Measurements from ENCODE around the gene JPT2. TPM values are rescaled to one million over a fixed set of nuclear protein-coding genes. Genes with fewer than 3 reads are reported as not detected.

JPT2 gene
- total RNA-seq, 4 donors from 2014 or later: 22.7 to 28.5 (median 23.8) TPM

DNA sequence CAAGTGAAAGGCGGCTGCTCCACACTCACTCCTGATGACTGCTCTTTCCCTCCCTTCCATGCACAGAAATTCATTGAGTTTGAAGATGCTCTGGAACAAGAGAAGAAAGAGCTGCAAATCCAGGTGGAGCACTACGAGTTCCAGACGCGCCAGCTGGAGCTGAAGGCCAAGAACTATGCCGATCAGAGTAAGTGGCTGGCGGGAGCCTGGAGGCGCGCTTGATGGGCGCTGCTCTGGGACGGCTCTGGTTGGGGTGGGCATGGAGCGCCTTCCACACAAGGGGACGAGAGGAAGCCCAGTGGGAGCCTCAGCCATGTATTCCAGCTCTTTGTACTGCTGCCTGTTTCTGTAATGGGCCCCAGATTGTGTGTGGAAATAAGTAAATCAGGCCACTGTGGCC, 46.4 kb downstream of the JPT2 start:
- DNase-seq (ENCODE audit: low spot score): no peak
- ATAC-seq (ENCODE audit: low FRiP score): no peak
- no peak for TF ChIP-seq CTCF (IDR thresholded peaks at IDR 0.05)

DNA sequence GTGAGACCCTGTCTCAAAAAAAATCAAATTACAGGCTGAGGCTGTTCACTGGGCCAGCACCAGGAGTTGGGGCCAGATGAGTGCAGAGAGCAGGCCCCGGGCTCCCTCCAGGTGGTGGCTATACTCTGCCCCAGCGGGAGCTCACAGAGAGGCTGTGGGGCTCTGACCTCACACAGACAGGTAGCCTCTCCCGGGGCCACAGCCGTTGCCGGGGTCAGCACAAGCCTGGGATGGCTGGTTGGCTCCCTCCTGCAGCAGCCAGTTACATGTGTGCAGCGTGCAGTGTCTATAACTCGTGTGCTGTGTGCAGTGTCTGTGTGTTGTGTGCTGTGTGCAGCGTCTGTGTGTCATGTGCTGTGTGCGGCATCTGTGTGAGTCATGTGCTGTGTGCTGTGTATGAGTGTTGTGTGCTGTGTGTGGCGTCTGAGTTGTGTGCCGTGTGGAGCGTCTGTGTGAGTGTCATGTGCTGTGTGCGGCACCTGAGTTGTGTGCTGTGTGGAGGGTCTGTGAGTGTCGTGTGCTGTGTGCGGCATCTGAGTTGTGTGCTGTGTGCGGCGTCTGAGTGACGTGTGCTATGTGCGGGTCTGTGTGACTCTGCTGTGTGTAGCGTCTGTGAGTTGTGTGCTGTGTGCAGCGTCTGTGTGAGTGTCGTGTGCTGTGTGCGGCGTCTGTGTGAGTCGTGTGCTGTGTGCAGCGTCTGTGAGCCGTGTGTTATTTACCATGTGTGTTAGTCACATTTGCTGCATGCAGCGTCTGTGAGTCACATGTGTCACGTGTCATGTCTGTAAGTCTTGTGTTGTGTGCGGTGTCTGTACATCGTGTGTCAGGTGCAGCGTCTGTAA, 48.8 kb downstream of the JPT2 start:
- no peak for DNase-seq (ENCODE audit: low spot score)
- TF ChIP-seq CTCF (IDR thresholded peaks at IDR 0.05): no peak
- ATAC-seq (ENCODE audit: low FRiP score): no peak

DNA sequence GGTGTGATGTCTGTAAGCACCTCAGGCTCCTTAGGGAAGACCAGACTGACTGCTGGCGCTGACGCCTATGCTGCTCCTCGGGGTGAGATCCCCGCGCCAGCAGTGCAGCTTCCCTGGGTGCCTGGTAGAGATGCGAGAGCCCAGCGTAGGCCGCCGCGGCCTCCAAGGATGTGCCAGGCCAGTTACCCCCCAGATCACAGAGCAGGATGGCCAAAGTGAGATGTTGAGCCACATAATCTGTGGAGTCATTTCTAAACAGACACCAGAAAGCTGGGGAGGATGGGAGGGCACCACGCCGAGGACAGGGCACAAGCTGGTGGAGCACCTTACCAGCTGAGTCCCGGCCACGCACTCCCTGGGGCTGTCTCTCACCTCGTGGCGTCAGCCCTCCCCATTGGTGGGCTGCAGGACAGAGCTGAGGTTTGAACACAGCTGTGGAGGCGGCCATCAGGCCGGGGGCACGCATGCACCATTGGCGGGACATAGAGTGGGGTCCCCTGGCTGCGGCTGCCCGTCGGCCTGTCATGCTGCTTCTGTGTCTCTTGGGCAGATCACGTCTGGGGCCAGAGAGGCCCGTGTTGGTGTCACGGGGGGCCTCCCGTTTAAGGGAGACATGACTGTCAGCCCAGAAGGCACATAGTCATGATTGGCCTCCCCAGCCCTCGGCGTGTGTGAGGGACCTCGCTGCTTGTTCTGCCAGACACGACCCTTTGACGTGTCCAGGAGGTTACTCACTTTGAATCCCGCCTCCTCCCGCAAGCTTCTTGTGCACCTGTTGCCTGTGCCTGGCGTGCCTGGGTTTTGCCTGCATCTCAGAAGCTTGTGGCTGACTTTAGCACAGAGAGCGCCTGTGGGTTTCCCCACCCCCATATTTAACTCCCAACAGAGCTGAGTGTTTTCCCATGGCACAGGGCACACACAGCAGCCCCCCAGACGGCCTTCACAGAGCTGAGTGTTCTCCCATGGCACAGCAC, 49.9 kb downstream of the JPT2 start:
- no peak for TF ChIP-seq CTCF (IDR thresholded peaks at IDR 0.05)
- ATAC-seq (ENCODE audit: low FRiP score) (no peak), DNase-seq (ENCODE audit: low spot score) (no peak)

- TF ChIP-seq CTCF (IDR thresholded peaks at IDR 0.05): no peak
- DNase-seq (ENCODE audit: low spot score) (no peak), ATAC-seq (ENCODE audit: low FRiP score) (no peak)
These were observed 50.9 kb downstream of the JPT2 start for GRCh38 chr16:1729026-1729425.

DNA sequence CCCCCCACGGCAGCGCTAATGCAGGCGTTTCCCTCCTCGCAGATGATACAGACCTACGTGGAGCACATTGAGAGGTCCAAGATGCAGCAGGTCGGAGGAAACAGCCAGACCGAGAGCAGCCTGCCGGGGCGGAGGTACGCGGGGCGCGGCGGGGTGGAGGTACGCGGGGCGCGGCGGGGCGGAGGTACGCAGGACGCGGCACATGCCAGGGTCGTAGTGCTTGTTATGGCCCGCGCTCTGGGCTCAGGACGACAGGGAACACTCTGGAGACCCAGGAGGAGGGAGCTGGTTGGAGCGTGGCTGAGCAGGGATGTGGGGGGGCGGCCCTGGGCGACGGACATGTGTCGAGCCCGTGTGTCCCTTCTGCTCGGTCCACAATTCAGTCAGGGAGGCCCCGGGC, 51.4 kb downstream of the JPT2 start:
- DNase-seq (ENCODE audit: low spot score) (no peak), ATAC-seq (ENCODE audit: low FRiP score) (no peak)
- TF ChIP-seq CTCF (IDR thresholded peaks at IDR 0.05): no peak

DNA sequence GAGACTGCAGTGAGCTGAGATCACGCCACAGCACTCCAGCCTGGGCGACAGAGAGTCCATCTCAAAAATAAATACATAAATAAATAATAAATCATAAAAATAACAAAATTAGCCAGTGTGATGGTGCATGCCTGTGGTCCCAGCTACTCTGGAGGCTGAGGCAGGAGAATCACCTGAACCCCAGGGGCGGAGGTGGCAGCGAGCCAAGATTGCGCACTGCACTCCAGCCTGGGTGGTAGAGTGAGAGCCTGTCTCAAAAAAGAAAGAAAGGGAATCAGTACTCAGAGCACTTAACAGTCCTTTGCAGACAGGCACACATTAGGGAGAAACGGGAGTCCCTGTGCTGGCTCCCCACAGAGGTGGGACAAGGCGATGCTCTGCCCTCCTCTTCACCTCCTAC, 53.0 kb downstream of the JPT2 start:
- TF ChIP-seq CTCF (IDR thresholded peaks at IDR 0.05): no peak
- no peak for ATAC-seq (ENCODE audit: low FRiP score)

More for the DNA sequence above, 53.0 kb downstream of the JPT2 start:
- no peak for DNase-seq (ENCODE audit: low spot score)
